HG03378 (cell line): ENCODE data around the gene SPO11.
"Not testable (repeated sequence)": the region's sequence is repeated elsewhere in the genome, so short reads cannot be mapped to it uniquely, and the experiment has no call there.

Experiments
- ATAC-seq: cut with Tn5 transposase; IDR thresholded peaks from one replicate; pipeline ENCODE4 v1.9.1; 2021; ENCODE audit warnings: mild to moderate bottlenecking, moderate library complexity; ENCODE audit not compliant: unreplicated experiment

SPO11 gene

GRCh38 chr20:57332105-57333089 lies 2.8 kb downstream of the SPO11 start:
- no peak for ATAC-seq

- no peak for ATAC-seq
These were observed 5.8 kb downstream of the SPO11 start for GRCh38 chr20:57335392-57335791.

GRCh38 chr20:57341663-57342062 lies 12.1 kb downstream of the SPO11 start:
- no peak for ATAC-seq

GRCh38 chr20:57342829-57343228 lies 13.2 kb downstream of the SPO11 start:
- no peak for ATAC-seq

GRCh38 chr20:57346477-57346876 lies 16.9 kb downstream of the SPO11 start:
- ATAC-seq: no peak

GRCh38 chr20:57347393-57347792 lies 17.8 kb downstream of the SPO11 start:
- no peak for ATAC-seq

GRCh38 chr20:57348200-57348921 lies 18.8 kb downstream of the SPO11 start:
- not testable (repeated sequence) for ATAC-seq

GRCh38 chr20:57348922-57349574 lies 19.4 kb downstream of the SPO11 start:
- not testable (repeated sequence) for ATAC-seq

- no peak for ATAC-seq
These were observed 20.6 kb downstream of the SPO11 start for GRCh38 chr20:57350081-57350710.

GRCh38 chr20:57350726-57351041 lies 21.1 kb downstream of the SPO11 start:
- not testable (repeated sequence) for ATAC-seq

- peak; percentile 76 for ATAC-seq
These were observed 21.6 kb downstream of the SPO11 start, which contains the start of gene RAE1 for GRCh38 chr20:57351042-57351783. Gene RAE1 (plus strand): TSS chr20:57351255. CDS start chr20:57354039, 2,784 bp downstream.

- no peak for ATAC-seq
These were observed 22.7 kb downstream of the SPO11 start for GRCh38 chr20:57352305-57352704.

- no peak for ATAC-seq
These were observed 23.7 kb downstream of the SPO11 start for GRCh38 chr20:57353351-57353750.

- no peak for ATAC-seq
These were observed 31.9 kb downstream of the SPO11 start for GRCh38 chr20:57361517-57361916.

- ATAC-seq: no peak
These were observed 34.8 kb downstream of the SPO11 start for GRCh38 chr20:57364451-57364850.

- ATAC-seq: no peak
These were observed 40.0 kb downstream of the SPO11 start for GRCh38 chr20:57369596-57369995.

GRCh38 chr20:57370316-57370715 lies 40.7 kb downstream of the SPO11 start:
- no peak for ATAC-seq

GRCh38 chr20:57371363-57371762 lies 41.8 kb downstream of the SPO11 start:
- ATAC-seq: no peak

- no peak for ATAC-seq
These were observed 42.6 kb downstream of the SPO11 start for GRCh38 chr20:57372157-57372556.
